Measurements from ENCODE around the gene PPP1R13L.

PPP1R13L gene

DNA sequence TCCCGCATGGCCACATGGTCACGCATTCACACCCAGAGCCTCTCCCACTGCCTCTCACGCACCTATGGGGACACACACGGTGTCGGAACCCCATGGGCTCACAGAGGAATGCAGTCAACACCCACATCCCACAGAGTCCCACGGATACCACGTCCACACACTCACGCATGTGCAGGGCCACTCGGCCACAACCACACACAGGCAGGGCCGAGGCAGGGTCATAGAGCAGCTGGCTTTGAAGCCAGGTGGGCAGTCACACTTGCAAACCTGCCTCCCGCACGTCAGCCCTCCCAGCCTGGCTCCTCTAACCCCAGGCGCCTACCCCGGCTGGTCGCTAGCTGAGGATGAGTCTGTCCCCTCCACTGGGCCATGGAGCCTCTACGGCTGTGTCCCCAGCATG lies 42.6 kb downstream of the PPP1R13L start:
- no peak for DNase-seq

DNA sequence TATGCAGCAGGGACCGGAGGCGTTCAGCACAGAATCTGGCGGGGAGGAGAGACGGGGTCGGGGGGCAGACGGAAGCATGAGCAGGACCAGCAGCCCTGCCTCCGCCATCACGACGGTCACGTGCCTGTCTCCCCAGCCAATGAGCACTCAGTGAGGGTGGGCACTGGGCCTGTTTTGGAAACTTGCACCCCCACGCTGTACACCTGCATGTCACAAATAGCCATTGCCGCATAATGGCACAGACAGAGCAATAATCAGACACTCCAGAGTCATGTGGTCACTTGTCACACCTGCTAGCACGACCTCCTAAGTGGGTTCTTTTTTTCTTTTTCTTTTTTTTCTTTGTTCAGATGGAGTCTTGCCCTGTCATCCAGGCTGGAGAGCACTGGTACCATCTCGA lies 43.3 kb downstream of the PPP1R13L start:
- no peak for DNase-seq

DNA sequence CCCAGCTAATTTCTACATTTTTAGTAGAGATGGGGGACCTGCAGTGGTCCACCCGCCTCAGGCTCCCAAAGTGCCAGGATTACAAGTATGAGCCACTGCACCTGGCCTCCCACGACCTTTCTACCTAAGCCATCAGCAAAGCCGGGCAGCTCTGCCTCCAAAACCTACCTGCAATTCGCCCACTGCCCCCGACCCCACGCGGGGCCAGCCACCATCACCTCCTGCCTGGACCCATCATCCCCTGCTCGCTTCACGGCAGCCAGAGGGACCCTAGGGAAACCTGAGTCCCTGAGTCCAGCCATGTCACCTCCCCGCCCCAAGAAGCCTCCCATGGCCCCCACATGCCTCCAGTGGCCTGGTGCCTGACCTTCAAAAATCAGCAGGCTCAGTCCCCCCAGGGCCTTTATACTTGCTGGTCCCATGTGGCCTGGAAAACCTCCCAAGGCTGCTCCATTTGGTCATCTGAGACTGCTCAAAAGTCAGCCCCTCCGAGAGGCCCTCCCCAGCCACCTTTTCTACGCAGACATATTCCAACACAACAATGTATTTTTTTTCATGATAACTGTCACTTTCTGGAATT lies 46.6 kb downstream of the PPP1R13L start:
- DNase-seq, result no peak

DNA sequence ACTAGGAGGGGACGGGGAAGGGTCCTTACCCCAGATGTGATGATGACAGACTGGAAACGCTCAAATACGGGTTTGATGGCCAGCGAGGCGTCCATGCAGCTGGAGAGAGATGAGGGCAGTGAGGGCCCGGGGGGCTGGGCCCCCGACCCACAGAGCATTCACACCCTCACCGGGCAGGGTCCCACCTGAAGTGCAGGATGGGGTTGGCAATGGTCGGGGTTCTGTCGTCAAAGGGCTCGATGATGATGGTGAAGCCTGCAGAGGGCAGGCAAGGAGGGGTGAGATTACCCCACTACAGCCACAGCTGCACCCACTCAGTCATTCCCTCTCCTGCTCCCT lies 47.5 kb downstream of the PPP1R13L start:
- no peak for DNase-seq

DNA sequence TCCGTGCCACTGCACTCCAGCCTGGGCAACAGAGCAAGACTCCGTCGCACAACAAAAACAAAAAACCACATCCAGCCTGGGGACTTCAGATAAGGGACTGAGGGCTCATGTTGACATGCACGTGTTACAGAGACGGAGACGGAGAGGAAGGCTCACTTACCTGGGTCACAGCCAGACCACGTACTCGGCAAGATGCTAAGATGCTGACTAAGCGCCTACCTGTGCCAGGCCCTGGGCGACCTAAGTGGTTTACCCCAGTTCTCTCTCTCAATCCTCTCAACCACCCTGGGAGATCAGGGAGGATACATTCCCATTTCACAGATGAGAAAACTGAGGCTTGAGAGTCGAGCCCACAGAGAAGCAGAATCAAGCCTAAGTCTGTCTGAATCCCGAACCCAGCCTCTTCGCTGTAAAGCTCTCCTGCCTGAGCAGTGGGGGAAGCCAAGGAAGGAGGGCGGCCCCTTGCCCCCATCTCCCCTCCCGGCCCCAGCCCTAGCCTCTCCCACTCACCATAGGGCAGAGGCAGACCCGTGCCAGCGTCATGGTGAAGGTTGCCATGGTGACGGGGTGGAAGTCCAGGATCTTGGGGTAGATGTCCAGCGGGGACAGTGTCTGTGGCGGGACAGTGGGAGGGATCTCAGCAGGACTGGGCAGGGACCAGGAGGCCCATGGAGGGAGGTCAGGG lies 48.0 kb downstream of the PPP1R13L start:
- no peak for DNase-seq

DNA sequence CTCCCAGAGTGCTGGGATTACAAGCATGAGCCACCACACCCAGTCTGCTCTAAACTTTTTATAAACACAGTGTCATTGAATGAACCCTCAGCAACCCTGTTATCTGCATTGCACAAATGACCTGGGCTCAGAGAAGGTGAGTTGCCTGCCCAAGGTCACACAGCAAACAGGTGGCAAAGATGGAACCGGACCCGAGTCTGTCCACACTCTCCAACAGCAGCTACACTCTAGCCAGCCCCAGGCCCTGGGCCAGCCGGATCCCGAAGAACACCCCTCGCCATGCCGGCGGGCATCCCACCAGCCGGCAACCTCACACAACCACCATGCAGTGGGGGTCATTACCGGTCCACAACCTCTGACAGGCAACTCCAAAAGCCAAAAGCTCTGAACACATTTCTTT lies 49.0 kb downstream of the PPP1R13L start:
- no peak for DNase-seq

DNA sequence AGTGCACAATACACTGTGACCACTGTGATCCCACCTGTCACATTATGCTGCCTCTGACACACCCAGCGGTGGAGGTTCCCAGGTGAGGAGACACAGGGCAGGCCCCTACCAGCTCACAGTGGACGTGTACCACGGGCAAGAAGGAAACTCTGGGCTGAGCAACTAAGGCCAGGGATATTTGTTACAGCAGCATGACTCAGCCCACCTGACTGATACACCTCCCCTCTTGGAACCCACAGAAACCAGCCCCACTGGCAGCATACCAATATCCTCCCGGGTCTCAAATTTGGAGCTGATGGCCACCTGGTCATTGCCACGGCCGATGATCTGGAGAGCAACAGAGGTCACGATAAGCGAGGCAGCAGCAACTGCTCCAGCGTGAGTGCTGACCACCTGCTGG lies 49.5 kb downstream of the PPP1R13L start:
- no peak for DNase-seq

DNA sequence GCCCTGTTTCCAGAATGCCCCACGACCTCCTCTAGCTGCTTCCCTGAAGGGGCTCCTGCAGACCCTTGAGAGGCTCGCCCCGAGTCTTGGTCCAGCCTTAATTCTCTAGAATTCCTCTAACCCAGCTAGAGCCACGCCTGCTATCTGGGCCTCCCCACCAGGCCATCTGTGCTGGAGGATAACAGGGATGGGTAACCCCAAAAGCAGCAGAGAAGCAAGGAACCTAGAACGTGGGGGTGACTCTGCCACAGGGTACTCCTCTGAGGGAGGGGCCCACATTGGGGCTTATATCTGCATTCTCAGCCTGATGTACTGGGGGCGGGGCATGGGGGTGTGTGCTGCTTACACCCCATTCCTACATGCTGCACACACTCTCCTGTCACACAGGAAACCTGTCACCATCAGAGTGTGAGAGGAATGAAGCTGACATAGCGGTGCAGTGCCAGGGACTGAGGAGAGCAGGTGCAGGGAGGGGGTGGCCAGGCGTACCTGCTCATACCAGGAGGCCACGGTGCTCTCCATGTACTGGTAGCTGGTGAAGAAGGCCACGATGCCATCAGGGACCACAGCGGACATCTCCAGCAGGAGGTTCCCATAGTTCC lies 50.5 kb downstream of the PPP1R13L start:
- no peak for DNase-seq

DNA sequence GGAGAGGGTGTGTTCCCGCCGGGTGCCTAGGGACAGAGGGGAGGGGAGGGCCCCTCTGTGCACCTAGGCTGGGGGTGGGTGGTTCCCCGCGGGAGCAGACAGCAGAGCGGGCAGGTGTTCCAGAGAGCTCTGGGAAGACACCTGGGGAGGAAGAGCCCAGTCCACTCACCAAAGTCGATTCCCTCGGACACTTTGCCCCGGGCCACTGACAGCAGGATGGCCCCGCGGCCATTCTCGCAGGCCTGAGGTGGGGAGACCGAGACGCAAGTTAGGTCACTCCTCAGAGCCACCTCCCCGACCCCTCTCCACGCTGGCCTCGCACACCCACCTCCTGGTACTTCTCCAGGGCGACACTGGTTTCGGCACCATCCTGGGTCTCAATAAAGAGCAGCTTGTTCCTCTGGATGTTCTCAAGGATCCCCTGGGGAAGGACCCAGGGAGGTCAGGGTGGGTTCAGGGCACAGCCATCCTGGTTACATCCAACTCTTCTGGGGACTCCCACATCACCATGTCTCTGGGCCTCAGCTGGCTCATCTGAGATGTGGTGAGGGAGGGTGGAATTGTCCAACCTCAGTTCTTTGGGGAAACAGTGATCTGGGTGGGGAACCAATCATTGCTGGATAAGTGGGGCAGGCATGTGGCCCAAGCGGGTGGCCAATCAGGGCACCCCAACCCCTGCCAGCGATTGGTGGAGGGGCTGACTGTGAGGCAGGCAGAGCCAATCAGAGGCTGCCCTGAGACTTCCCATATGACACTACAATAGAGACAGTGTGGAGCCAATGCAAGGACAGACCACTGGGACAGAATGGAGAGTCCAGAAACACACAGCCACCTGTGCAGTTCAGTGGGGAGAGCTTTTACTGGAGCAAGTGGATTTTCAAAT lies 51.7 kb downstream of the PPP1R13L start:
- no peak for DNase-seq

DNA sequence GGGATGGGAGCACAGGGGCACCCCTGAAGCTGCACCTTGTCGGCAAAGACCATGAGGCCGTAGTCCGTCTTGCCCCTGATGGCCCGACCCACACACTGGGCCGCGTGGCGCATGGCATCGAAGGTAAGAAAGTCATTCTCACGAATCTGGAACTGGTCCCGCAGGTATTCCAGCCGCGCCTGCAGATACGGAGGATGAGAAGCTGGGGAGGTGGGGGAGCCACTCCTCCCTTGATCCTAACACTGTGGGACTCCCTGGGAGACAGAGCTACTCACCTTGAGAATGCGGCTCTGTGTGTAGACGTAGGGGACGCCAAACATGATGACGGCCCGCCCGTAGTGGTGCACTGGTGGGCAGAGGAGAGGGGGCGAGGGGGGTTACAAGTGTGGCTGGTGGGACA lies 52.4 kb downstream of the PPP1R13L start:
- DNase-seq, result no peak

DNA sequence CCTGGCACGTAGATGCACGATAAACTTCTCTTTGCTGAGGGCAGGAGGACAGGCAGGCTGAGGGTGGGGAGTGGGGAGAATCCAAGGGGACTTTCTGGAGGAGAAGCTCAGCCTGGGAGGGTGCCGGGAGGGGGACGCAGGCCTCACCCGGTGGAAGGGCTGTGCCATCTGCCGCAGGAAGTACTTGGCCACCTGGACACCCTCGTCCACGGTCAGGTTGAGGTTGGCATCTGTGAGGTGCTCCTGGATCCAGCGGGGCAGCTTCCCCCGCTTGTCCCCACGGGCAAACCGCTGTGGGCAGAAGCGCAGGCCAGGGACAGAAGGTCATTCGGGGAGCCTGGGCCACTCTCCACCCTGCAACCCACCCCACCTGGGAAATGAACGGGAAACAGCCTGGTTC lies 52.8 kb downstream of the PPP1R13L start:
- no peak for DNase-seq

DNA sequence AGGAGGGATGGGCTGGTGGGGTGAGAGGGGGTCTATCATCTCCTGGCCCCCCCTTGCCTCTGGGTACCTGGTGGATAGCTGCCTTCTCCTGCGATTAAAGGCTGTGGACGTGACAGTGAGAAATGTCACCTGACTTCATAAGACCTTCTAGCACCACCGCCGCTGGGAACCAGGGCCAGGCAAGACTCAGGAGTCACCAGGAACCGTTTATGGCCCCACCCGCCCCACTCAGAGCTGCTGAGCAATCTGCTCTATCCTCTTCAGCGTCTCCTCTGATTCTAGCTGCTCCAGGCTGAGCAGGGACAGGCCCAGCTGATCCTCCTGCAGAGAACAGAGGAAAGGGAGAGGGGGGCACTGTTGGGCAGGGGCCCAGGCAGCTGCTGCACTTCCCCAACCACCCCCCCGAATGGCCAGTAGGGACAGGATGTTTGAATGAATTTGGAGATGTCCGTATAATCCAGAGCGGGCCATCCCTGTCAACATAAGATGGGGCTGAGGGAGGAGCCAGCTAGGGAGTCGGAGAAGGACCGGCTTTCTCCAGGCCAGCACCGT lies 53.4 kb downstream of the PPP1R13L start:
- no peak for DNase-seq

DNA sequence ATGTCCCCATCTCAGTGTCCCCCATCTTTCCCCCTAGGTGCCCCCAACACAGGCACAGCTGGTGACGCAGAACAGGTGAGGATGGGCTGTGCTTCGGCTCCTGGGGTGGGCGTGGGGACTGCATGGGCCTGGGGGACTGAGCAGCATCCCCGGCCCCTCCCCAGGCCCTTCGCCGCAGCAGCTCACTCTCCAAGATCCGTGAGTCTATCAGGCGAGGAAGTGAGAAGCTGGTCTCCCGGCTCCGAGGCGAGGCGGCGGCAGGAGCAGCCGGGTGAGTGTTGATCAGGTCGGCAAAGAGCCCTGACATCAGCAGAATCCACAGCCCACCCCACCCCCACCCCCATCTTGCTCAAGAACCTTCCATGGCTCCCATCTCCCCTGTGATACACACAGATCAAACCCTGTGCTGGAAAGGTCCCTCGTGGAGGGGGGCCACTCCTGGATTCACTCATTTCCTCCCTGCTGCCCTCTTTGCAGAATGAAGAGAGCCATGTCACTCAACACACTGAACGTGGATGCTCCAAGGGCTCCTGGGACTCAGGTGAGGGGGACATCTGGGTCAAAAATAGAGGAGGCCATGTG lies 54.3 kb downstream of the PPP1R13L start:
- no peak for DNase-seq

DNA sequence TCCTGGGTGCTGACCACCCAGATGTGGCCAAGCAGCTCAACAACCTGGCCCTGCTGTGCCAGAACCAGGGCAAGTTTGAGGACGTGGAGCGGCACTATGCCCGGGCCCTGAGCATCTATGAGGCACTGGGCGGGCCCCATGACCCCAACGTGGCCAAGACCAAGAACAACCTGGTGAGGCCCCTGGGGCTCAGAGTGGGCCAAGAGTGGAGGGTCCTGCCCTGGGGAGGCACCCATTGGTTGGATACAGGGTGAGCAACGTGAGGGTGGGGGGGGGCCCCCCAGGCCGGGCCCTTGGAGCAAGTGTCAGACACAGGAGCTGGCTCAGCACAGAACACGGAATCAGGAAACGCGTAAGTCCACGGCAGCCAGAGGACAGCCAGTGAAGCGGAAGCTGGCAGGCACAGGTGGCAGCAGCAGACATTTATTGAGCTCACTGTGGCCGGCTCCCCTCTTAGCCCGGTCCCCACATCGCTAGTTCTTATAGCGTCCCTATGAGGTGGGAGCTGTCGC lies 55.4 kb downstream of the PPP1R13L start:
- DNase-seq, result no peak

DNA sequence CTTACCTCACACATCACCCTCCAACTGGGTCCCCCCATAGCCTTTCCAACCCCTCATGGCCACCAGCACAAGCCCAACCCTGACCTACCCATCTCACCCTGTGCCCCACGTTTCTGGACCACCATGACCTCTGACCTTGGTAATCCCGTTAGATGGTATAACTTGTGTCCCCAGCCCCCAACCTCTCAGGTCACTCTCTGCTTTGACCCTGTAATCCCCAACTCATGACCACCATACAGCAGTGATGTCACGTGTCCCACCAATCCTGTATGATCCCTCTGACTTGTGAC lies 55.8 kb downstream of the PPP1R13L start:
- no peak for DNase-seq

DNA sequence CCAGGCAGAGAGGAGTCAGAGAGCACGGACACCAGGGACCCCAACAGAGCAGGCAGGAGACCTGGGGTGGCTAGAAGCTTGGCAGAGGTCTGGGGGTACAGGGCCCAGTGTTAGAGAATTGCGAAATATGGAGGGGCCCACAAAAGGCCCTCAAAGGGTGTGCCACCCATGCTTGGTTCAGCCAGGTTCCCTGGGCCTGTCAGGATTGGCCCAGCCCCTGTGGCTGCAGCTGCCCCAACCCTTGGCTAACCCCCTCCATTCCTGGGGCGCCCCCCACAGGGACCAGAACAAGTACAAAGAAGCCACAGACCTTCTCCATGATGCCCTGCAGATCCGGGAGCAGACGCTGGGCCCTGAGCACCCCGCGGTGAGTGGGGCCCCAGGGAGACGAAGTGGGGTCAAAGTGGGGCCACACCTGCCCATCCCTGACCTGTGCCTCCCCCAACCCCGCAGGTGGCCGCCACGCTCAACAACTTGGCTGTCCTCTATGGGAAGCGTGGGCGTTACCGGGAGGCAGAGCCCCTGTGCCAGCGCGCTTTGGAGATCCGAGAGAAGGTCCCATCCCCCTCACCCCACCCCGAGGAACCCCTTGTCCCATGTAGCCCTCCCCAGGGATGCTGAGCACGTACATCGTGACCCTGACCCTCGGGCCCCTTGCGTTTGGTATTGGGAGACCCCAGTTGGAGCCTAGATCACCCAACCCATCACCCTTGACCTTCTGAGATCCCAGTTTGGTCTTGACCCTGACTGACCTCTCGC lies 56.3 kb downstream of the PPP1R13L start:
- DNase-seq, result no peak

DNA sequence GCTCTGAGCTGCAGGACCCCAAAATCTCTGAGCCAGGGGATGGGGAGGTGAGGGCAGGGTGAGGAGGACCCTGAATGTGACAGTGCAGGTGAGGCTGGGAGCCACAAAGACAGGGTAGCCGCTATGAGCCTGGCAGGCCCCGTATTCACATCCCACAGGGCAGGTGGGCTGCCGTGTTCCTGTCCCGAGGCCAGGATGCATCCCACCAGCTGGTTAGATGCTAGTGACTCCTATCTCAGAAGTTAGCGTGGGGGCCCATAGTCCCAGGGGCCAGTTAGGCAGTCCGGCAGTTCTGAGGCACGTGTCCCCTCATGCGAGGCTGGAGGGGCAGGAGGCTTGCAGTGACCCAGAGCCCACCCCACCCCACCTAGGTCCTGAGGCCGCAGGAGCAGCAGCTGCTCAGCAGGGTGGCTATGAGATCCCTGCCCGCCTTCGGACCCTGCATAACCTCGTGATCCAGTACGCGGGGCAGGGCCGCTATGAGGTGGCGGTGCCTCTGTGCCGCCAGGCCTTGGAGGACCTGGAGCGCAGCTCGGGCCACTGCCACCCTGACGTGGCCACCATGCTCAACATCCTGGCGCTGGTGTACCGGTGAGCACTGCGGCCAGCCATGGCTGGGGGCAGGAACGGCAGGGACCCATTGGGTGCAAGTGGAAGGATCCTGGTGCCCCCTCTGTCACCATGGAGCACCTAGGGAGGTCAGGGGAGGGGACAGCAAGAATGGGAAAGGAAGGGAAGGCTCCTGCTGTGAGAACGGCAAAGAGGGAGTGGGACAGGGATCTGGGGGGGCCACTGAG lies 57.1 kb downstream of the PPP1R13L start:
- DNase-seq, result no peak

DNA sequence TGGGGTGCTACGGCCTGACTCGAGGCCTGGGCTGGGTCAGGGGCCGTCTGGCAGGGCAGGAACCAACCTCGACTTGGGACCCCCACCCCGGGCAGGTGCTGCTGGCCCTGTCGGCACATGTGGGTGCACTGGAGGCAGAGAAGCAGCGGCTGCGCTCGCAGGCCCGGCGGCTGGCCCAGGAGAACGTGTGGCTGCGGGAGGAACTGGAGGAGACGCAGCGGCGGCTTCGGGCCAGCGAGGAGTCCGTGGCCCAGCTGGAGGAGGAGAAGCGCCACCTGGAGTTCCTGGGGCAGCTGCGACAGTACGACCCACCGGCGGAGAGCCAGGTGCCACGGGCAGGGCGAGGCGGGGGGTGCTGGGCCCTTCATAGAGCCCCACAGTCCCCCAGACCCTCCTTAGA lies 58.4 kb downstream of the PPP1R13L start:
- DNase-seq, result no peak

DNA sequence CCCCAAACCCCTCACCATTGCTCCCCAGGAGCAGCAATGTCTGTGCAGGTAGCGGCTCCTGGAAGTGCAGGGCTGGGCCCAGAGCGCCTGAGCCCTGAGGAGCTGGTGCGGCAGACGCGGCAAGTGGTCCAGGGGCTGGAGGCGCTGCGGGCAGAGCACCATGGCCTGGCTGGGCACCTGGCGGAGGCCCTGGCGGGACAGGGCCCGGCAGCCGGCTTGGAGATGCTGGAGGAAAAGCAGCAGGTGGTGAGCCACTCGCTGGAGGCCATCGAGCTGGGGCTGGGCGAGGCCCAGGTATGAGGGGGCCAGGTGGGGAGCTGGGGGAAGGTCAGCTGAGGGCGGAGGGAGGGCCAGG lies 59.4 kb downstream of the PPP1R13L start:
- no peak for DNase-seq

DNA sequence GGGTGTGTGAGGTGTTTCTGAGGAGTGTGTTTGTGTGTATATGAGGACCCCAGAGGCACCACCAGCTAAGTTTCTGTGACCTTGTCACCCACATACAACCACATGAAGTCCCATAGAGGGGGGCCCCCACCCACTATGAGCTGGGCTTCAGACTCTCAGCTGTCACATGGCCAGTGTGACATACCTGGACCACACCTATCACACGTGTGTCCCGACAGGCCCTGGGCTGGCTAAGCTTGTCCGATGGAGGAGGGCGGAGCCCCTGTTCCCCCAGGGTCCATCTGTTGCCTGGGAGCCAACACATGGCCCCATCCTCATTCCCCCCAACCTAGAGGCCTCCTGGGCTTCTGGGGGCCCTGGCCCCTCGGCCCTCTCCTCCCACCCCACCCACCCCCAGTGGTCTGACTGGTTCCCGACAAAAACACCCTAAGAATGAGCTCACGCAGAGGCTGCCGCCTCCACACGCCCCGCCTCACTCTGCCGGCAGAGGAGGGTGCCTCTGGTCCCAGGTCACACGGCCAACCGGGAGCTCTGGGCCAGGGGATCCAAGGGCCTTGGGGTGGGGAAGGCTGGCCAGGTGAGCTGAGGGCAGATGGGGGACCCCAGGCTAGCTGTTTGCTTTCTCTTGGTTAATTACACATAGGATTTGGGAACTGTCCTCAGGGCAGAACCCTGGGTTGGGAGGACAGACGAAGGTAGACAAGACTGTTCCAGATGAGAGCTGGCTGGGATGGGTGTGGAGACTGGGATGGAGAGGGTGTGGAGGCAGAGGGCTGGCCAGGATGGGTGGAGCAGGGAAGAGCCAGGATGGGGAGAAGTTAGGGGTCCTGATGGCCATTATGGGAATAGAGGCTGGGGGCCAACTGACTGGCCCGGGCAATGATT lies 60.0 kb downstream of the PPP1R13L start:
- no peak for DNase-seq
